GM12865 (cell line): ENCODE measurements around the gene MTURN.

ENCODE experiments used
- DNase-seq: peaks from one replicate; pipeline ENCODE4 v3.0.0; 2010; ENCODE audit warnings: low read depth
- H3K4me3 ChIP-seq: 2 replicates; pipeline ENCODE4 v1.5.1; 2011; ENCODE audit warnings: mild to moderate bottlenecking, low read depth, low read length, control low read depth
- CTCF ChIP-seq: IDR thresholded peaks from 2 replicates; pipeline ENCODE4 v1.5.1; 2011; ENCODE audit warnings: low read length, control low read depth, low read depth, inconsistent platforms; ENCODE audit not compliant: insufficient read depth; ENCODE audit errors: missing control alignments

MTURN gene

GRCh38 chr7:30135301-30136116 lies 723 bp downstream of the MTURN start:
- H3K4me3 ChIP-seq = peak overlapping the region; percentile 56
- DNase-seq = peak; percentile 58
- TF ChIP-seq CTCF = no peak

- TF ChIP-seq CTCF = no peak
These were observed 1.4 kb downstream of the MTURN start for GRCh38 chr7:30136117-30136731.

GRCh38 chr7:30136743-30137485 lies 2.1 kb downstream of the MTURN start:
- DNase-seq = no peak
- H3K4me3 ChIP-seq = no peak overlapping the region
- TF ChIP-seq CTCF = no peak

More at GRCh38 chr7:30136117-30136731, 1.4 kb downstream of the MTURN start:
- H3K4me3 ChIP-seq = peak overlapping the region; percentile 56
- no peak for DNase-seq

DNA sequence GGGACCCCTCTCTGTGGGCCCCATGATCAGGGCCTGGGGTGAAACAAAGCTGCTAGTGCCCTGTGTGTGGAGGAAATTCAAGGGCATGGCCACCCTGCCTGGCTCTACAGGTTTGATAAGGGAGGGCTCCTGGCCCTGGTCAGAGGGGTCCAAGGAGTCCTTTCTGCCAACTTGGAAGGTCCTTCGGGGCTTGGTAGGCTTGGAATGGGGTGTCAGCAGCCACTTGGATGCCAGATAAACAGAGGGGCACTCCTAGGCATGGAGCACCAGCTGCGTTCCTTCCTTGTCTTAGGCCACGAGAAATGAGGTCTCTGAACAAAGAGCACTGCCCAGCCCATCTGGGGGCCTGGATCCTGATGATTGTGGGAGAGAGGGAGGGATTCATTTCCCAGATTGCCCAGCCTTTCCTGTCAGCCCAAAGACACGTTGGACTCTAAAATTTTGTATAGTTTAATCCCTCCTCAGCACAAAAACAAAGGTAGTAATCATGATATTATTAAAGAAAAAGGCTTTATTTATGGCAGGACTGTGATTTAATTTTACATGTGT lies 5.1 kb downstream of the MTURN start:
- H3K4me3 ChIP-seq = no peak overlapping the region
- TF ChIP-seq CTCF = no peak
- no peak for DNase-seq

- no peak for DNase-seq
- no peak for TF ChIP-seq CTCF
These were observed 5.7 kb downstream of the MTURN start for GRCh38 chr7:30140456-30140855.

GRCh38 chr7:30142710-30143109 lies 7.9 kb downstream of the MTURN start:
- no peak for TF ChIP-seq CTCF
- DNase-seq = no peak
- H3K4me3 ChIP-seq = no peak overlapping the region

More at GRCh38 chr7:30140456-30140855, 5.7 kb downstream of the MTURN start:
- H3K4me3 ChIP-seq = no peak overlapping the region
